HuH-7.5 (cell line): ENCODE data around the gene MSI2.

Experiments used
- DNase-seq: peaks from one replicate; pipeline ENCODE4 v3.0.0; 2011; ENCODE audit warnings: low spot score

The MSI2 gene

DNA sequence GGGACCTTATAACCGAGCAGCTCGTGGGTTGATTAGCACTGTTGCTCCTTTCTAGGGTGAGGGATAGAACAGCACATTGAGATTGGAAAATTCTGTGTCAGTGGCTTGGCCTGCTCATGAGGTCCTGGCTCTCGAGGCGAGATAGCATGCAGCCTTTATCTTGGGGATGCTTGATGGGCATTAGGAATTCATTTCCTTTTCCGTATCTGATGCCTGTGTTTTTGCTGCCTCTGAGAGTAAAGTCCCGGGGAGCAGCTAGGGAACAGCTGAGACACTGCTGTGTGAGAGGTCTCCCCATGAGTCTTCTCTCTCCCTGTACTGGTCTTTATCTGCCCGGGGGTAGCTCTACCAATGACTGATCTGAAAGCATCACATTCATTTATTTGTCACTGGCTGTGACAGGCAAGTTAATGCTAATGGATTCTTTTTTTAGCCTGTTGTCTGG is 14.5 kb downstream of the MSI2 start:
- DNase-seq, result no peak

DNA sequence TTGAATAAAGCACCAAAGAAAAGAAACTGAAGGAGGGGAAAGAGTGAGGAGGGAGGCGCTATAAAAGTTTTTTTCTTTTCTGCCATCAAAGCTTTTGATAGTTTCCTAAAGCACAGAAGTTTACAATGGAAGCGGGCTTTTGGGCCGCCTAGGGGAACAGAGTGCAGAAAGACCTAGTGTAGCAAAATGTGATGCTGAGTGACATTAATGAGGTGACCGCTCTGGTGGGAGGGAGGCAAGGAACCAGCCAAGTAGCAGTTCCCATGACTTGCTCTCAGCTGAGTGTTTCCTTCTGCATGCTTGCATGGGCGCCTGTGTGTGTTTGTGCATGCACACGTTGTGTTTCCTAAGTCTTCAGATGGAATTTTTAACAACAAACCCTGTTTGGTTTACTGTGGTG is 15.5 kb downstream of the MSI2 start:
- no peak for DNase-seq

DNA sequence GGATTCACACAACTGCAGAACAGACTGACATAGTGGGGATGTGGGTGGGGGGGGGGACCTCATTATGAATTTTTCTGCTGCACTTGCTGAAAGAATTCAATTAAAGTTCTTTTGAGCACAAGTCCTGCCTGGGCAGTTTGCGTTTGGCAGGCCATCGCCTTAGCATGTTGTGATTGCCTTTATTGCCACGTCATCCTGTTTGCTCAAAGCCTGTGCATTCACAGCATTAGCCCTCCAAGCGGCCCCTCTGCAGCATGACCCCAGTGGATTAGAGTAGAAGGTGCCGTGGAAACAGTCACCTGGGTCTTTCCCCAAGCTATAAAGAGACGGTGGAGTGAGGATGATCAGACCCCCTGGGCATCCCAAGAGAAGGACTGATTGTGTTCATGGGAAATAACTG is 17.2 kb downstream of the MSI2 start:
- no peak for DNase-seq

DNA sequence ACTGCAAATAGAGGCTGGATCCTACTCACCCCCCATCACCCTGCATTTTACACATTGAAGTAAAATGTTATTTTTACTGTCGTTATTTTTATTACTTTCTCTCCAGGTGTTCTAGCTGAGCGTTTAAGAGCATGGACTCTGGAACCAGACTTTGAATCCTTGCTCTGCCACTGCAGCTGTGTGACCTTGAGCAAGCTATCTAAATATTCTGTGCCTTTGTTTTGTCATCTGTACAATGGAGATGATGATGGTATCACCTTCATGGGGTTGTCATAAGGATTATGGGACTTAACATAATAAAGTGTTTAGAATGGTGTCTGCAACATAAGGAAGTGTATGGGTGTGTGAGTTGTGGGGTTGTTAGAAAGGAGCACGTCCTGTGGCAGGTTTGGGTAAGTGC is 17.8 kb downstream of the MSI2 start:
- DNase-seq, result no peak

DNA sequence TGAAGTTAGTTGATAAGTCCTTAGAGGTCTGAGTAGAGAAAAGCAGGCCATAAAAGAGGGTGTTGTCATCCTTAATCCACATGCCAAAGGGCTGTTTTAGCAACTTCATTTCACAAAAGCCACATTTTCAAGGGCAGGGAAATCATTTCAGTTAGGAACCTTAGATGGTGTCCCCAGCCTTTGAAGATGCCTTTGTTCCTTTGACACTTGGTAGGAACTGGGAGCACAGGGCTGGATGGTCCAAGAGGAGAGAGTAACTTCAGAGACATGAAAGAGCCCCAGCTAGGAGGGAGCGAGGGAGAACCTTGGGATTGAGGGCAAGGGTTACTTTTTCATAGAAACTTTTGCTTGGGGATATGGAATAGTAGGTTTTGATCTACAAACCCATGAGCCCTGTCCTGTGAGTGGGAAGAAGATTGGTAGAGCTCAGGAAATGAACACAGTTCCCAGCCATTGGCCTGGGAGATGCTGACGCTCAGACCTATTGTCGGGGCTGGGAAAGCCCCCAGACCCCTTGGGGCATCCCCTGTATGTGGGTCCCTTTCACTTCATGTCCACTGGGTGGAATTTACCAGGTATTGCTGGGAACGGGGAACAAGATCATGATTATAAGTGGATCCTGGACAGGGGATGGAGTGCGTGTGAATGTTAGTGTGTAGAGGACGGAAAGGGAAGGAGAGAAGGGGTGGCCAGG is 18.9 kb downstream of the MSI2 start:
- no peak for DNase-seq

DNA sequence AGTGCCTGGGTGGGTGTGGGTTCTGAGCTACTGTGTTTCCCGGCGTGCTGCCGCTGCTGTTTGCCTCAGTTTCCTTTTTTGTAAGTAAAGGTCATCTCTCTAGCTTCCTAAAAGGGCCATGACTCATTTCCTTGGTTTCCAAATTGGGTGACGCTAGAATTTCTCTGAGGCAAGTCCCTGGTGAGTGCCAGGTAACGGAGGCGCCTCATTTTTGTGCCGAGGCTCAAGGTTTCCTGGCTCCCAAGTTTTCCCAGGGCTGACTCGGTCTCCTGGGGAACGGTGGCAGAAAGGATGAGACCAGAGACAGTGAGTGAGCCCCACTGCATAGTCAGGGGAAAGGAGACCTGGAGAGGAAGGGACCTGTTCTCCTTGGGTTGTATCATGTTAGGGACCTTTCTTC is 20.3 kb downstream of the MSI2 start:
- DNase-seq, result no peak

DNA sequence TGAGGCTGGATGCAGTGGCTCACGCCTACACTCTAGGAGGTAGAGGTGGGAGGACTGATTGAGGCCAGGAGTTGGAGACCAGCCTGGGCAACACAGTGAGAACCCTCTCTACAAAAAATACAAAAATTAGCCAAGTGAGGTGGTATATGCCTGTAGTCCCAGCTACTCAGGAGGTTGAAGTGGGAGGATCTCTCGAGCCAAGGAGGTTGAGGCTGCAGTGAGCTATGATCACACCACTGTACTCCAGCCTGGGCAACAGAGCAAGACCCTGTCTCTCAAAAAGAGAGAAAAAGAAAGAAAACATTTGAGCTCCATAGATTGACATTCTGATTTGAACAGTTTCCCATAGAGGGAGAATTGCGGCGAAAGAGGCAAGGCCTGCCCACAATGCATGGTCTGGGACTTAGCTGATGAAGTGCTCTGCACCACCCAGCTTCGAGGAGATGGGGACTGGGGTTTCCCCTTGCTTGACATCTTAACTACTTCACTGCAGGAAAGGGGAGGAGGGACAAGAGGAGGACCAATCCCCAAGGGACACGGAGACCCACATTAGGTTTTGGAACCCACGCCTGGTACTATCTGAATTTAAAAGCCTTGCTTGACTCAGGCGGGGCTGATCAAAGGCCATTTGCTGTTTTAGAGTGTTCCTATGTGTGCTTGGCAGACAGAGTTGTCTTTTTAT is 21.7 kb downstream of the MSI2 start:
- DNase-seq, result no peak

DNA sequence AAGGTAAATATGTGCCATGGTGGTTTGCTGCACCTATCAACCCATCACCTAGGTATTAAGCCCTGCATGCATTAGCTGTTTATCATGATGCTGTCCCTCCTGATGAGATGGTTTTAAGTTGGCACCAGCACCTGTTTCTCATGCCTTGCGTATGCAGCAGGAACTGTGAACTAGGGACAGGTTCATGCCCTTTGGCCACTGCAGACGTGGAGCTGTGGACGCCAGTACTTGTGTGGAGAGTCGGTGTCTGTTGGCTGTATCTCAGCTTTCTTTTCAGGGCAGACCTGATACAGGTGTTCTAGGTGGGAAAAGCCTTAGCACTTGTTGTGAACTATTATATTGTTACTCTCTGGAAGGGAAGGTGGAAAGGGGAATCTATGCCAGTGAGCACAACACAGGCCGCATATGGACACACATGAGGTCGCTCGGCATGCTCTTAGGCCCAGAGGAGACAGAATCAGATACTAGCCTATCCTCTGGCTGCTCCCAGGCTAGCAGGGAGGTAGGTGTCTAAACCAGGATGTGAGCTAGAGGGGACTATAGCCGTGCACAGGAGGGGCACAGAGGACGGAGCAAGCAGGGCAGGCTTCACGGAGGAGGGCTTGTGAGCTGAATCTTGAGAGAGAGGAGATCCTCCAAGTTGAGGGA is 22.5 kb downstream of the MSI2 start:
- DNase-seq, result no peak

DNA sequence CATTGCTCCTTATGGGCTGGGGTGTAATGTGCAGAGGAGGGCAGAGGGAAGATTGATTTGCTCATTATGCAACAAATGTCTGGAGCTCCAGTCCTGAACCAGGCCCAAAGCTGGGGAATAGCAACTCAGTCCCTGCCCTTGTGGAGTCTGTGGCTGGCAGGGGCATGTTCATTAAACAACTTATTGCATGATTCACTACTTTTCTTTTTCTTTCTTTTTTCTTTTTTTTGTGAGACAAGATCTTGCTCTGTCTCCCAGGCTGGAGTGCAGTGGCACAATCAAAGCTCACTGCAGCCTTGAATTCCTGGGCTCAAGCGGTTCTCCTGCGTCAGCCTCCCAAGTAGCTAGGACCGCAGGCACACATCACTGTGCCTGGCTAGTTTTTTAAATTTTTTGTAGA is 23.1 kb downstream of the MSI2 start:
- no peak for DNase-seq

DNA sequence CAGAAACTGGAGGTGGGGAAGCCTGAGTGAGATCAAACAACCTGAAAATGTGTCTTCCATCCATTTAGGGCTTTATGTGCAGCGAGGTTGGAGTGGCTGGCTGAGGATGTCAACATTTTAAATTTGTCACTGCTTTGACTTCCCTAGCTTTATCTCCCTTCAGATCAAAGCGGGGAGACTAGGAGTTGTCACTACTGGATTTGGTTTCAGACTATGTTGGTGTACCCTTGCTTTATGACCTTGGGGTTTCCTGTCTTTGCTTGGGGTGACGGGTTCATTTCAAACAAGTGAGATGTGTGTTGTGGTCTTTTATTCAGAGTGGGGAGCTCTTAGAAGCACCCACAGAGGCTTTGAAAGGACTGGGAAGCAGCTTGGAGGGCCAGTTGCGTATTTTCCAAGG is 25.6 kb downstream of the MSI2 start:
- DNase-seq, result no peak

DNA sequence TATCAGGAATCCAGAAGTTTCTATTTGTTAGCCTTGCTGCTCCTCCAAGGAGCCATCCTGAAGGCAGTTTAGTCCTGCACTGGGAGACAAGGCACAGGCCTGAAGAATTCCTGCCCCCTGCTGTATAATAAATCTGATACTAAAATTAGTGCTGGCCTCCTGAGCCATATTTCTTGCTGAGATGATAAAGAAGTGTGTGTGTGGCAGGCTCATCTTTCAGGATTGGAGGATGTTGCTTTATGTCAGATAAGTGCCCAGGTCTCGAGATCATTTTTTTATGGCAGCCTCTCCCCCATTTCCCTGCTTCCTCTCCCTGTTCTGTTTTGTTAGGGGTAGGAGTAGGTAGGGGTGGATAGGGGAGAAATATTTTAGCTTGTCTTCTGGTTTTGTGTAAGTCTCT is 26.0 kb downstream of the MSI2 start:
- no peak for DNase-seq

DNA sequence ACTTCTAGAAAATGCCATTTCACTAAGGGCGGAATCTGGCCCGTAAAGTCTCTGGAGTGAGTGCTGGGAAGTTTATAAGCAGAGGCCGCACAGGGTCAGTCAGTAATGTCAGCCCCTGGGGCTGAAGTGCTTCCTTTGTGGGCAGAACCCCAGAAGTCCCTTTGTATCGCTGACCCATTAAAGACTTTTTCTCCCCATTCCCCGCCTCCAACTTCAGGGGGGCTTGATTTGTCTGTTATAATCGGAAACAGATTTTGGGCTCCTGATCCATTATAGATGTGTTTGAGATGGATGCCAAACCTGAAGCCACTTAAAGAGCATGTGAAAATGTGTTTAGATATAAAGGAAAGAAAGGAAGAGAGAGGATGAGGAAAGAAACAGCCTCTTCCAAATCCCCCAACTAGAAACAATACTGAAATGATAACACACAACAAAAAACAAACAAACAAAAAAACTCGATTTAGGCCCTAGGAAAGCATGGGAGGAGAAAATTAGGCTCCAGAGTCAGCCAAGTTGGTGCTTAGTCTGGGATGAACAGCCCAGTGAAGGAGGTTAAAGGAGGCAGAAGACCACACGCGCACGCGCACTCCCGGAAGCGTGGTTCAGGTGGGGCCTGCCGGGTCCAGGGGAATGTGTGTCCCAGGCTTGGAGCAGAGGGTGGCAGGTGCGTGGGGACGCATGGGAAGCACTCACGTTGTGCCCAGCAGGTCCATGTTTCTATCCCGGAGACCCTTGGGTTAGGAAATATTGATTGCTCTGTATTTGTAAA is 27.1 kb downstream of the MSI2 start:
- no peak for DNase-seq

DNA sequence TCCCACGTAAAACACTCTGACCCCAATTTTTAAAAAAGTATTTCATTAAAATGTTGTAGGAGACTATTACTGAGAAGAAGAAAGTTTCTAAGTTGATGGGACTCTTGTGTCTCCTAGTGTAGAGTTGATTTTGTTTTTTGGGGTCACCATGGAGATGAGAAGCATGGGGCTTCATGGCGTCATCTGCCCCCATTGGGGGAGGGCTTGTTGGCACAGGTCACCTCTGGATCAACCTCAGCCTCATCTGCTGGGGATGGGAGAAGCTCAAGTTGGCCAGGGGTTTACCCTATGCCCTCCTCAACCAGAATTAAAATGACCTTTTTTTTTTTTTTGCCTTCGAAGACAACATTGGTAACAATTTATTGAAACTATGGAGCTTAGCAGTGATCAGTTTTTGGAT is 28.3 kb downstream of the MSI2 start:
- DNase-seq, result no peak

DNA sequence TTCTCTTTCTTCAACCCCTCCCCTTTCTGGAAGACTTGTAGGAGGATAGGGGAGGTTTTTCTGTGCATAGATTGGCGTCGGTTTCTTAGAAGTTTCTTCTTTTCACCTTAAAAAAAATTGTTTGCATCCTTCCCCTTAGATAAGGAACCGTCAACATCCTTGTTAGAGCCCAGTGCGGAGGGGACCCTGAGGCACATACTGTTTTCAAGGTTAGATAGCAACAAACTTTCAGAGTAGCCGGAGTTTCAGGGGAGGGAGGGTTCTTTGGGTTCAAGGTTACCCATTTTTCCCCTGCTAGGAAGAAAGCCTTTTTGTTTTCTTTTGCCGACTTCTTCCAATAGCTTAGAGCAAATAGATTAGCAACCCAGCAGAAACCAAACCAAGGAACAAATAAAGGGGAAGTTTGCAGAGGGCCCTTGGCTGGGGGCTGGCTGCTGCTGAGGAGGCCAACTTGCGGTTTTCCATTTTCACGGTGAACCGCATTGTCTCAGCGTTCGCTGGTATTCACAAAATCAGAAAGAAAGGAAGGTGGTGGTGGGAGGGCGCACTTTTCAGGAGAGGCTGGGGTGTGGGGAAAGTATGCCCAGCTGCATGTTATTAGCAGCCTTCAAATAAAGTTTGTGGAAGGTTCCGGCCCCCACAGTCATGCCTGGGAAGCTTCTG is 28.8 kb downstream of the MSI2 start:
- no peak for DNase-seq

DNA sequence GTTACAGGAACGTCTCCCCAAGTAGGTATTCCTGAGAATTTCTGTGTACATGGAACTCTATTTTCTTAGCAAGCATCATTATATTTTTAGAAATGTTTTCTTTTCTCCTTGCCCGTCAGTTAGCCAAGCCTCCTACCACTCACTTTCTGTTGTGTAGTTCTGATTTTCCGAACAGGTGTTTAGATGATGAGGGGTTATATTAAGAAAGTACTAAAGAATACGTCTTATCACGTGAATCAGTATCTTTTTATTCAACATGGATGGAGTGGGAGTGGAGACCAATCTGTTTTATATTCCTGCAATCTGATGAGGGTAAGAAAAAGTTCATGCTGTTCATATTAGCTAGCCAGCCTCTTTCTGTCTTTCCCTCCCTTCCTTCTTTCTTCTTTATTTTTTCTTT is 29.4 kb downstream of the MSI2 start:
- no peak for DNase-seq

DNA sequence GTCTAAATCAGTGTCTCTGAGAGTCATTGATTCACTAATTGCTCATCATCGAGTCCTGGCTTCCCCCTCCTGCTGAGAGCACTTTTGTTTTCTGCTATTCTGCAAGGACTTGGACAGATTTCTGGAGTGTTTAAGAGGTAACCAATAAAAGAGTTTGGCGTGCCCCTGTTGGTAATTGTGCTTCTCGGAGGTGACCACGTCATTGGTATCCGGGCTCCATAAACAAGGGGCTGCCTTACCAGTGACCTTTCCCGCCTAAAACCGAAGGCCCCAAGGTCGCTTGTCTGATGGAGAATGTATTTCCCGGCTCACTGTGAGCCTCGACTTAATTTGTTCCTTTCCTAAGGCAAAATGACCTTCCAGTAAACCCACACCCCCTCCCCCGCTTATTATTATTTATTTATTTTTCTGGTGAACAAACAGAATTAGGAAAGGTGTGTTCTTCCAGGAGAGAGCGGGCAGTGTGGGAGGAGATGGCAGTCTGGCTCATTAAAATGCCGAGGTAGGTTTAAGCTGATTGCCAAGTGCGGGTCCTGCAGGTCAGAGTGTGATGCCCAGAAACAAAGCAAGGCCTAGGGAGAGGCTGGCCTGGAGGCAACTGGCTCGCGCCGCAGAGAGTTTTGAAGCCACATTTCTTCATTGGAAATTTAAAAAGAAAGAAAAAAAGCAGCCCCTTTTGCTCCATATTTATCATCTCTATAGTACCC is 30.2 kb downstream of the MSI2 start:
- DNase-seq, result no peak

DNA sequence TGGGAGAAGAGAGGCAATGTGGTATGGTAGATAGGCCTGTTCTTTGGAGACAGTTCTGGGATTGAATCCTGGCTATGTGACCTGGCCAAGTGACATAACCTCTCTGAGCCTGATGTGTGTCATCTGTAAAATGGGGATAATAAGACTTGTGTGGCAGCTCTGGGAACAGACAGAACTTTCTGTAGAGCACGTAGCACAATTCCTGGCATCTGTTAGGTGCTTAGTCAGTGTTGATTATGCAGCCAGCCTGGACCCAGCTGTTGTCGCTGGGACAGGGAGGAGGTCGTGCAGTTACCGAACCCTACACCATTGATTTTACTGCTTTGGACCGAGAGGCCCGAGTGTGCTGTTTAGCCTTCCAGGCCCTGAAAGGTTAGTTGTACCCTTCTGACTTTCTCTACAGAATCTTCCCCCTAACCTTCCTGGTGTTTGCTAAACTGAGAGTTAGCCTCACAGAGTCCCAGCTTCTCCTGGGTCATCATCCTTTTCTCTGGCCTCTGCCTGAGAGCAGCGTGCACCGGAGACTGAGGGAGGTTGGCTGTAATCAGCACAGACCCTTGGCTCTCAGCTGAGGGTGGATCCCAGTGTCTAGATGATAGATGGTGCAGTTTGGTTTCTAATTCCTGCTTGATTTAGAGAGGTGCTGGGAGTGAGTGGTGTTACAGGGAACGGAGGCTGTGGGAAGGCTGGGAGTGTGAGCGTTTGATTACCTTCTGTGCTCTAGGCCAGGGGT is 31.9 kb downstream of the MSI2 start:
- no peak for DNase-seq

DNA sequence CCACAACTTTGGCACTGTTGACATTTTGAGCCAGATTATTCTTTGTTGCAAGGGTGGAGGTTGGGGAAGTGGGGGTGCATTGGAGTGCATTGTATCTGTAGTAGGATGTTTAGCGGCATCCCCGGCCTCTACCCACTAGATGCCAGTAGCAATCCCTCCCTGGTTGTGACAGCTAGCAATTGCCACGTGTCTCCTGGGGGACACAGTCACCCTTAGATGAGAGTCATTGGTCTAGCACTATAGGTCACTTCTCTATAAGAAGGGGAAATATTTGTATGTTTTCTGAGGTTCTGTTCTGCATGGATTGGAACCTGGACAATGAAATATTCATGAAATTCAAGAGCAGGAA is 32.4 kb downstream of the MSI2 start:
- no peak for DNase-seq

DNA sequence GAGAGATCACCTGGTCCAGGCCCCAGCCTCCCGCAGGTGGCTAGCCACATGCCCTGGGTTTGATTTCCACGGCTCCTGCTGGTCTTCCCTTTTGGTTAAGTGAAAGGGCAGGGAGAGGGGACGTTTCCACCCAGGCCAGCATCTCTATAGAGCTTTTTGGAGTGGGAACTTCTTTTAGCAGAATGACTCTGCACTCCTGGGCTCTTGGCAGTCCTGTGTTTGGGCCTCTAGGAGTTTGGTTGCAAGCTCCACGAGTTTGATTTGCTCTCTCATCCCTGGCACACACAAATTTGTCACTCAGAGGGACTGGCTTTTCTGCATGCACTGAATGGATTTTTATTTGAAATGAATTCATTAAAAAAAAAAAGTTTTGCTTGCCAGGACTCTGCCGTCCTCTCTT is 32.8 kb downstream of the MSI2 start:
- no peak for DNase-seq

DNA sequence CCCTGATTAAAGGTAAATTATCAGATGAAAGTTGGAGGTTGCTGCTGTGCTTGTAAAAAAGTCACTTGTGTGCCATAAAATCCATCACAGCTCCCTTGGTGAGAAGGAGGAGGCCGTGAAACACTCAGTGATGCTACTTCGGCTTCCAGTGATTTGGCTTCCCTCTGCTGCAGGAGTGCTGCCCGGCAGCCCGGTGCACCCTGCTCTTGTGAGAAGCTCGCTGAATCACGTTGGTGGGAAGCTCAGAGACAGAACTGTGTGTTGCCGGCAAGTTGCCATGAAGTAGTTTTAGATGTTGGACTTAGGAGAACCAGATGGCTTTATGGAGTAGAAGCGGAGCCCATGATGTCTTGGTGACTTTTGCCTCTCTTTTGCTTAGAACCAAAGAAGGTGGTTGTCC is 33.3 kb downstream of the MSI2 start:
- no peak for DNase-seq

DNA sequence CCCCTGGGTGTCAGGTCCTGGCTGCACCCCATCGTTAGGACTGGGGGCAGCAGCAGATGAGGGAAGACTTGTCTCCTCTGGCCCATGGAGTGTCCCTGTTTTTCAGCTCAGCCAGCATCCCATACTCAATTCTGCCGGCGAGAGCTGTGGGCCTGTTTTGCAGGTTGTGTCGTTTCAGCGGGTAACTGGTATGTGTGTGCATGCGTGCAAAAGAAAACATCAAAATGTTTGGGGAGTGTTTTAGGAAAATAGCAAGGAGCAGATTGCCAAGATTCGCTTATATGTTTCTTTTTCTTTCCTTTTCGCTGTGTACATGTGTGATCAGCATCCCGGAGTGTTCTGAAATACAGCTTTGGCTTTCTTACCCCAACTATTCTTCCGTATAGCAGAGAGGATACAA is 34.7 kb downstream of the MSI2 start:
- no peak for DNase-seq
